LHCN-M2 (cell line): ENCODE results near the gene GLIS1. TPM values are rescaled to one million over a fixed set of nuclear protein-coding genes. Genes with fewer than 3 reads are reported as not detected.

Experiments used
- DNase-seq: peaks from one replicate; pipeline ENCODE4 v3.0.0-alpha.2; 2012; ENCODE audit warnings: low read depth
- total RNA-seq: library from RNA; depleted of rRNA; stranded (reverse); fragments of >200 nt; gene quantifications from 2 replicates; pipeline ENCODE4 v1.2.3, GENCODE V29; 2014

Gene GLIS1
- total RNA-seq, 1 experiment from 2014 or later = 3.7 TPM

GRCh38 chr1:53736290-53736689 lies 2.7 kb downstream of the GLIS1 start:
- no peak for DNase-seq

GRCh38 chr1:53735681-53736080 lies 3.3 kb downstream of the GLIS1 start:
- no peak for DNase-seq

GRCh38 chr1:53735261-53735660 lies 3.7 kb downstream of the GLIS1 start:
- DNase-seq = no peak

GRCh38 chr1:53734650-53735211 lies 4.2 kb downstream of the GLIS1 start:
- peak; percentile 77 for DNase-seq

DNA sequence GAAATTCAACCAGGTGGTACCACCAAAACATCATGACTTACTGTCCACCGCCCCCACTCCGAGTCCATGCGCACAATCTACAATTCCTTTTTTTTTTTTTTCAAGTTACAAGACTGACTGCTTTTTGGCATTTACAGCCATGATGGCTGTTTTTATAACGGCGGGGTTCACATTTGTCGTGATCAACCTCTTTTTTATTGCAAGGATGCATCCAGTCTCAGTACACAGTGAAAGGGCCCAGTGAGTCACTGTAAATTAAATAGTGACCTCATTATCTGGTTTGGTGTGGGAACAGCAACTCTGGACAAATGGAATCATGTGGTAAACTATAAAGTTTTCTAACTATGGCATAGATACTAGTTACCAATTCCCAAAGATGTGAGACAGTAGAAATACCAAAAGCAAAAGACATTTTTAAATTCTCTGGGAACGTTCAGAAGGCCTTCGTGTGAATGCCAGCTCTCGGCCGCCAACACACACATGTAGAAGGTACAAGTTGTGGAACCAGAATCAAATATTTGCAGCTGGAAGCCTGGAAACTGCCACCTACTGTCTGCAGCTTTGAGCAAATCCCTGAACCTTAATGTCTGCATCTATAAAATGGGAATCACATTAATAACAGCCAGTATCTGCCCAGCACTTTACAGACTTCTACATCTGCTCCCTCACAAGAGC lies 4.9 kb downstream of the GLIS1 start:
- peak; percentile 91 for DNase-seq

DNA sequence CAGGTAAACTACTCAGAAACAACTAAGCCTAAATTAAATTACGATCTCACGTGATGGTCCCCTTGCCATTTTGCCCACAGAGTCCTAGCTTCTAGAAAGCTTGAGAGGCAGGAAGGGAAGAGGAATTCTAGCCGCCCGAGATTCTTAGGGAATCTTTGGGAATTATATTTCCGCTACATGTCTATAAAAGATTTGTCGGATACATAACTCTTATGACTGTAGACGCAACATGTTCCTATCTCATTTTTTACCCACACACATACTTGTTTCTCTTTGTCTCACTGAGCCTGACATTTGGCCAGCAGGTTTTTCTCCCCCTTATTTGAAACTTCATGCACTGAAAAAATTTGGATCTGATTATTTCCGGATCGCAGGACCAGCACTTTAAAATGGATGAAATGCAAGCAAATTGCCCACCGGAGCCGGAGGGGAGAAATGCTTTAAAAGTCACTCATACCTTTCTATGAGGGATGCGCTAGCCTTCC lies 5.5 kb downstream of the GLIS1 start:
- no peak for DNase-seq

DNA sequence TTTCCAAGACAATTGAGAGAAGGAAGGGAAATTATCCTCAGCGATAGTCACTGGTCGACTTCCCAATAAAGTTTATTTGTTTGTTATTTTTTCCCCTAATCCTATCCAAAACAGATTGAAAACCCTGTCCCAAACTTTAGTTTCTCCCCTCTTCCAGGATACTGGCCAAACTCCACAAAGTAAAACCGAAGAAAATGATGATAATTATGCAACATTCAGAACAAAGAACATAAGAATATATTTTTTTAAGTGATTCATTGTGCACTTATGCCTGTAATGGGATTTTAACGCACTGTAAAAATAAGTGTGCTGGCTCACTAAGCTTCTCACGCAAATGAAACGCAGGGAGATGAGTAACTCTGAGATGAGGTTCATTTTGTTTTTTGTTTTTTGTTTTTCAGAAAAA lies 6.0 kb downstream of the GLIS1 start:
- peak; percentile 95 for DNase-seq

- peak; percentile 39 for DNase-seq
These were observed 6.6 kb downstream of the GLIS1 start for GRCh38 chr1:53732409-53732808.

- DNase-seq = peak; percentile 32
These were observed 7.1 kb downstream of the GLIS1 start for GRCh38 chr1:53731779-53732305.

DNA sequence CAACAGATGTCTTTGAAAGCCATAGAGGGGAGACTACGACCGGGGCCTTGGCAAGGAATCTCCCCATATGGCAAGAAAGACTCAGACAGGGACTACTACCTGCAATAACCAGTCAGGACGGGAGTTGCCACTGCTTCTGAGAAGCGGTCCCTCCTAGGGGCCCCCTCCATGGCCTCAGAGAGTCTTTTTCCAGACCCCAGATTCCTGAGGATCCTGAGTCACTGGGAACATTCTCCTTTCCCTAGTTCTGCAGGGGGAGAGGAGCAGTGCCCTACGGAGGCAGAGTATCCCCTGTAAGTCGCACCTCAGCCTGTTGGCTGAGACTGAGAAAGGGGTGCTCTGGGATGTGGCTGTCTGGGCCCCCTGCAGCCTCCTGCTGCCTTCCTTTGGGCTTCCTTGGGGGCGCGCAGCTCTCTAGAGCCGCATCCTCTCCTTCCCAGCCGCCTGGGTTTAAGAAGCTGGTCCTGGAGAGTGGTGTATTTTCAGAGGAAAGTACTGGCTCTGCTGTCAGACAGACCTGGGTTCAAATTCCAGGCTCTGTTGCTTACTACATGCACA lies 7.8 kb downstream of the GLIS1 start:
- DNase-seq = no peak

- no peak for DNase-seq
These were observed 8.6 kb downstream of the GLIS1 start for GRCh38 chr1:53730224-53730865.

GRCh38 chr1:53729456-53730223 lies 9.3 kb downstream of the GLIS1 start:
- DNase-seq = no peak

- no peak for DNase-seq
These were observed 10.1 kb downstream of the GLIS1 start for GRCh38 chr1:53728702-53729455.

DNA sequence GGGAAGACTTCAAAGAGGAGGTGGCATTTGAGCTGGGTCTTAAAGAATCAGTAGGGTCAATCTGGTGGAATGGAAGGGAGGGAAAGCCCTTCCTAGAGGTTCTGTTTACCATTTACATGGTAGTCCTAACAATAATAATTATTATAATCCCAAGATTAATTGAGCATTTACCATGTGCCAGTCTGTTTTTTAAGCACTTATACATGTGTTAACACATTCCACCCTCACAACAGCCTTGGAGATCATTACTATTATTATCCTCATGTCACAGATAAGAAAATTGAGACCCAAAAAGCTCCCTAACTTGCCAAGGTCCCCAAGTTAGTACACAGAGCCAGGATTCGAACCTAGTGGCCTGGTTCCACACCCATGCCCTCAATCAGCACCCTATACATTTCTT lies 10.8 kb downstream of the GLIS1 start:
- no peak for DNase-seq

GRCh38 chr1:53727461-53728092 lies 11.4 kb downstream of the GLIS1 start:
- DNase-seq = no peak

- no peak for DNase-seq
These were observed 12.9 kb downstream of the GLIS1 start for GRCh38 chr1:53726009-53726600.

- DNase-seq = peak; percentile 35
These were observed 13.7 kb downstream of the GLIS1 start for GRCh38 chr1:53725238-53725689.

GRCh38 chr1:53722025-53722424 lies 16.9 kb downstream of the GLIS1 start:
- DNase-seq = no peak

DNA sequence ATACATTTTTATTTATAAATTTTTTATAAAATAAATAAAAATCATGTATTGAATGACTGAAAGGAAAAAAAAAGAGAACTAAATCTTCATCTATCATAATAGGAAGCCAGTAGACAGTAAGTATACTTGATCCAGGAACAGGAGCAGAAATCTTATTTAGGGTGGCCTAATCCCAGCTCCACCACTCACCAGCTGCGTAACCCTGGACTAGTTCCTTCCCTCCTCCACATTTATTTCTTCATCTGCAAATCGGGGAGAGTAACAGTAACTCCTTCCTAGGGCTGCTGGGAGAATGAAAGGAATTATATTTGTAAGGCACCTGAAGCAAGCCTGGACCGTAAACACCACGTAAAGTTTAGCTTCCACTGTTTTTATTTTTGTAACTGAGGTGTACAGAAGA lies 17.9 kb downstream of the GLIS1 start:
- DNase-seq = no peak

DNA sequence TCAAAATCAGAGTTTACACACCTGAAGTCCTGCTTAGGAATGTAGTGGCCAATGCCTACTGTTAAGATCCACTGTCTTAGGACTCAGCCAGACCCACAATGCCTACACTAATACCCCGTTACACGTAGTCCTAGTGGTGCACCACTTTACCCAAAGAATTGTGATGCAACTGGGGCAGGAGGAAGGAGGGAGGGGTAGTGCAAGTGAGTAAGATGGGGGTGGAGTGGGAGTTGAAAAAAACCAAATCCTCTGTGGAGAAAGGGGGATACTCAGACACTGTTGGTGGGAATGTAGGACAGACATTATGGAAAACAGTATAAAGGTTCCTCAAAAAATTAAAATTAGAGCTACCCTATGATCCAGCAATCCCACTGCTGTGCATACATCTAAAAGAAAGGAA lies 19.5 kb downstream of the GLIS1 start:
- DNase-seq = no peak
